B cell (primary cell): ENCODE data around the gene SATB1. TPM values are rescaled to one million over a fixed set of nuclear protein-coding genes. Genes with fewer than 3 reads are reported as not detected.
A peak's percentile ranks its signal among the peaks of the same experiment; 100 is the strongest.

Experiments used
- ATAC-seq: fragments of 200-7000 bp; cut with Tn5 transposase; one replicate; pipeline ENCODE4 v1.10.0; 2021; ENCODE audit warnings: low read depth, mild to moderate bottlenecking, moderate number of reproducible peaks, moderate library complexity
- CTCF ChIA-PET: fragments of 350-600 bp; sonication (Branson Sonifier 250); formaldehyde crosslinking; loops from one replicate; lab custom pipeline; 2021; ENCODE audit warnings: antibody characterized with exemption, inconsistent platforms; lab: Charles Lee
- POLR2A ChIA-PET: fragments of 350-600 bp; sonication (Branson Sonifier 250); formaldehyde crosslinking; loops from one replicate; lab custom pipeline; 2021; ENCODE audit warnings: antibody characterized with exemption; lab: Charles Lee
- DNase-seq: peaks from one replicate; pipeline ENCODE4 v3.0.0; 2013
- H2AFZ ChIP-seq: 2 replicates; pipeline ENCODE4 v1.6.1; 2012; ENCODE audit warnings: mild to moderate bottlenecking, low read depth, low read length; ENCODE audit not compliant: insufficient read depth, poor library complexity, severe bottlenecking
- H3K27ac ChIP-seq, 2 donors: 1 replicate in 1 of 2; 2 replicates in 1 of 2; pipeline ENCODE4 v1.5.1; 2012 to 2013; ENCODE audit warnings: low read length in 2 of 2, mild to moderate bottlenecking in 2 of 2, moderate library complexity in 1 of 2
- H3K27me3 ChIP-seq, 4 experiments: fragments of 200-600 bp in 1 of 4; sonication (generic) in 1 of 4; replicated peaks in 1 of 4; 1 replicate in 2 of 4; 2 replicates in 2 of 4; pipeline versions ENCODE4 v1.6.1 to v1.7.0; 2013 to 2016; ENCODE audit warnings: low read length in 3 of 4, mild to moderate bottlenecking in 2 of 4, mixed read lengths in 1 of 4, moderate library complexity in 1 of 4; ENCODE audit not compliant: insufficient read depth in 4 of 4, control insufficient read depth in 3 of 4; ENCODE audit errors: control extremely low read depth in 1 of 4
- H3K36me3 ChIP-seq, 2 experiments: replicated peaks in 1 of 2; 1 replicate in 1 of 2; 2 replicates in 1 of 2; pipeline versions ENCODE4 v1.6.1 to v1.7.1; 2013; ENCODE audit warnings: low read length in 1 of 2; ENCODE audit not compliant: insufficient read depth in 2 of 2, control insufficient read depth in 1 of 2; ENCODE audit errors: control extremely low read depth in 1 of 2, extremely low read depth in 1 of 2
- H3K4me1 ChIP-seq, 2 donors: fragments of 200-600 bp in 1 of 2; sonication (generic) in 1 of 2; 1 replicate in 1 of 2; 2 replicates in 1 of 2; pipeline versions ENCODE4 v1.5.1 to v1.6.1; 2013 to 2017; ENCODE audit warnings: low read length in 2 of 2; ENCODE audit not compliant: control insufficient read depth in 2 of 2, insufficient read depth in 2 of 2
- H3K4me2 ChIP-seq: replicated peaks from 2 replicates; pipeline ENCODE3; 2012; ENCODE audit warnings: mild to moderate bottlenecking, low read depth, low read length; ENCODE audit not compliant: poor library complexity, severe bottlenecking
- H3K4me3 ChIP-seq, 5 experiments: fragments of 200-600 bp in 1 of 5; sonication (generic) in 1 of 5; 1 replicate in 3 of 5; 2 replicates in 2 of 5; pipeline versions ENCODE4 v1.5.1 to v1.7.0; 2011 to 2016; ENCODE audit warnings: low read length in 4 of 5, mild to moderate bottlenecking in 4 of 5, low read depth in 2 of 5, control low read depth in 1 of 5, moderate library complexity in 1 of 5; ENCODE audit not compliant: insufficient read depth in 1 of 5; ENCODE audit errors: control extremely low read depth in 1 of 5, extremely low read depth in 1 of 5
- H3K79me2 ChIP-seq: fragments of 200-600 bp; sonication (generic); one replicate; pipeline ENCODE4 v1.6.0; 2016; ENCODE audit warnings: low read length; ENCODE audit not compliant: control insufficient read depth, insufficient read depth
- H3K9ac ChIP-seq: fragments of 200-600 bp; sonication (generic); 2 replicates; pipeline ENCODE4 v1.6.1; 2017; ENCODE audit warnings: mild to moderate bottlenecking, low read length, moderate library complexity
- H3K9me3 ChIP-seq, 3 donors: one replicate each; pipeline versions ENCODE4 v1.6.1 to v1.7.1; 2013; ENCODE audit warnings: low read length in 2 of 3; ENCODE audit not compliant: control insufficient read depth in 2 of 3, insufficient read depth in 1 of 3; ENCODE audit errors: control extremely low read depth in 1 of 3
- H4K20me1 ChIP-seq: 2 replicates; pipeline ENCODE4 v1.6.0; 2012; ENCODE audit warnings: mild to moderate bottlenecking, low read length; ENCODE audit not compliant: insufficient read depth, control insufficient read depth, poor library complexity, severe bottlenecking
- H3K27ac Mint-ChIP-seq: one replicate; pipeline ENCODE4 v1.8.0; 2021; ENCODE audit warnings: mixed read lengths
- H3K27me3 Mint-ChIP-seq: one replicate; pipeline ENCODE4 v1.8.0; 2021; ENCODE audit warnings: mixed read lengths
- H3K4me1 Mint-ChIP-seq: one replicate; pipeline ENCODE4 v1.8.0; 2021; ENCODE audit warnings: mixed read lengths
- H3K4me3 Mint-ChIP-seq: one replicate; pipeline ENCODE4 v1.8.0; 2021; ENCODE audit warnings: mixed read lengths
- H3K9me3 Mint-ChIP-seq: one replicate; pipeline ENCODE4 v1.8.0; 2022; ENCODE audit warnings: mixed read lengths; ENCODE audit not compliant: insufficient read depth
- EZH2 ChIP-seq: IDR thresholded peaks from 2 replicates; pipeline ENCODE4 v1.6.1; 2012; ENCODE audit warnings: borderline replicate concordance, low read depth, mild to moderate bottlenecking, moderate library complexity, low read length; ENCODE audit not compliant: insufficient read depth, poor library complexity, severe bottlenecking
- WGBS: methylation state at CpG from one replicate; pipeline ENCODE4 v1.1.5; 2013; ENCODE audit warnings: missing lambda C conversion rate; ENCODE audit not compliant: insufficient coverage; 5-methylcytosine and 5-hydroxymethylcytosine counted together
- intact Hi-C: fragments of 100-400 bp; cut with micrococcal nuclease; formaldehyde crosslinking; loops from one replicate; pipeline ENCODE4 v1.10.0; 2022
- polyA plus RNA-seq: library from polyadenylated mRNA; depleted of rRNA; stranded (reverse); fragments of >200 nt; gene quantifications from 2 replicates; pipeline ENCODE4 v1.2.3, GENCODE V29; 2012
- total RNA-seq, 2 donors: library from RNA; stranded (reverse); fragments of 120-200 nt in 1 of 2; gene quantifications; 1 replicate in 1 of 2; 2 replicates in 1 of 2; pipeline versions ENCODE4 v1.2.3 to v1.2.4, GENCODE V29; 2013 to 2022
- TF ChIP-seq, protein P1 (sequence below): fragments of 200-600 bp; IDR thresholded peaks from one replicate; pipeline ENCODE4 v1.8.0; 2022; ENCODE audit warnings: antibody characterized with exemption, mild to moderate bottlenecking

SATB1 gene
- total and polyA plus RNA-seq, 2 donors (not counting 1 experiment from before 2014, with no cell fraction given) = 42.3 to 66.5 TPM

DNA sequence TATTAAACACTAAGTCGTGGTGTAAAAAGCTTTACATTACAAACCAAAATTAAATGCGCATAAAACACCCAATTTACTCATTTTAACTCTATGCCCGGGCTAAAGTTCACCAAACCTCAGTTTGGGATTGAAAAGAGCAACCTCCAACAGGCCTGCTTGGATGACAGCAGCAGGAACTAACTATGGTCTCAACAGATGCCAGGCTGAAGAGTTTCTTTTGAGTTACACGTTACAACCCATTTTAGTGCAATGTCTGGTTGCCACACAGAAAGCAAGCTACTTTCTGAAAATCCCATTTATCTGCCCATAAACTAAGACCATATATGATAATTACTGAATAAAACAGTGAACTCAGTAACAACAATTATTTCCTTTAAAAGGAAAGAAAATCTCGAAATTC, 2.2 kb downstream of the SATB1 start:
- H3K9me3 Mint-ChIP-seq = no peaks in the 10 kb centered on the region
- H3K4me2 ChIP-seq = peak overlapping the region; percentile 95
- DNase-seq (no peak), ATAC-seq (no peak)
- no peaks in the 10 kb centered on the region for H3K9me3 ChIP-seq
- peaks cover 20 to 22% of the 10 kb centered on the region in 2 donors for H3K4me1 ChIP-seq
- peaks cover 7 to 9% of the 10 kb centered on the region in 2 experiments for H3K36me3 ChIP-seq
- ChIA-PET POLR2A (interaction anchor here (0.7 to 1.0 kb wide), 4 partner anchors 15 to 681 kb away, joined by 3 to 6 read pairs (median 4); partner anchors contain the start of gene TBC1D5), CTCF (interaction anchor here (0.7 to 1.9 kb wide), 3 partner anchors 22 to 335 kb away, joined by 3 to 5 read pairs (median 4); no protein-coding TSS in a partner anchor)
- peak overlapping the region; percentile 80 for H3K9ac ChIP-seq
- WGBS = 24% methylated on average over 3 of the region's 5 CpGs
- H3K27me3 ChIP-seq = no peaks in the 10 kb centered on the region
- intact Hi-C loops = loop anchor here (2.0 to 10.0 kb wide), 4 partner anchors 76 to 1619 kb away; partner anchors contain the start of genes KAT2B and RAB5A
- H4K20me1 ChIP-seq = no peaks in the 10 kb centered on the region
- H3K27me3 Mint-ChIP-seq = no peaks in the 10 kb centered on the region
- peak overlapping the region; percentile 83 for H3K27ac Mint-ChIP-seq
- H3K27ac ChIP-seq = peak overlapping the region in 1 of 2 donors; percentile 32
- H2AFZ ChIP-seq = peak overlapping the region; percentile 20
- no peak for TF ChIP-seq EZH2
- TF ChIP-seq, protein P1, sequence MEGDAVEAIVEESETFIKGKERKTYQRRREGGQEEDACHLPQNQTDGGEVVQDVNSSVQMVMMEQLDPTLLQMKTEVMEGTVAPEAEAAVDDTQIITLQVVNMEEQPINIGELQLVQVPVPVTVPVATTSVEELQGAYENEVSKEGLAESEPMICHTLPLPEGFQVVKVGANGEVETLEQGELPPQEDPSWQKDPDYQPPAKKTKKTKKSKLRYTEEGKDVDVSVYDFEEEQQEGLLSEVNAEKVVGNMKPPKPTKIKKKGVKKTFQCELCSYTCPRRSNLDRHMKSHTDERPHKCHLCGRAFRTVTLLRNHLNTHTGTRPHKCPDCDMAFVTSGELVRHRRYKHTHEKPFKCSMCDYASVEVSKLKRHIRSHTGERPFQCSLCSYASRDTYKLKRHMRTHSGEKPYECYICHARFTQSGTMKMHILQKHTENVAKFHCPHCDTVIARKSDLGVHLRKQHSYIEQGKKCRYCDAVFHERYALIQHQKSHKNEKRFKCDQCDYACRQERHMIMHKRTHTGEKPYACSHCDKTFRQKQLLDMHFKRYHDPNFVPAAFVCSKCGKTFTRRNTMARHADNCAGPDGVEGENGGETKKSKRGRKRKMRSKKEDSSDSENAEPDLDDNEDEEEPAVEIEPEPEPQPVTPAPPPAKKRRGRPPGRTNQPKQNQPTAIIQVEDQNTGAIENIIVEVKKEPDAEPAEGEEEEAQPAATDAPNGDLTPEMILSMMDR = no peak
- H3K79me2 ChIP-seq = peaks cover 32% of the 10 kb centered on the region
- H3K4me1 Mint-ChIP-seq = peaks cover 33% of the 10 kb centered on the region
- H3K4me3 ChIP-seq = peak overlapping the region; percentile 68 to 93 (median 86)
- peak overlapping the region; percentile 87 for H3K4me3 Mint-ChIP-seq

DNA sequence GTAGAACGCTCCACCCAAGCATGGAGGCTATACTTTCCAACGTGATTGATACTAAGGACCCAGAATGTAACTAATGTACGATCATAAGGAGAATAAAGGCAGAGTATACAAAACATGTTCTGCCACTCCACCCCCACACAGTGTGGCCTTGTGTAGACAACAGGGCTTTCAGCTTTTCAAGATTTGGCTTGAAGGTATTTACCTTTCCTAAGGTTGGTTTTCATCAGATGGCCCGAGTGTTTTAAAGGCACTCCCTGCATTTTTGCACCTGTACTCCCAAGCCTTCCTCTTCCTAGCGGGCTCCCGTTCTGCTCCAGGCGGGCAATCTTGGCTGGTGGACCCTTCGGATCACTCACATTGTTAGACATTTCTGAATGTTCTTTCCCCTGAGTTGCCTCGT, 4.6 kb downstream of the SATB1 start:
- H3K36me3 ChIP-seq = peaks cover 16 to 18% of the 10 kb centered on the region in 2 experiments
- H3K27ac ChIP-seq = no peak overlapping the region
- ATAC-seq (no peak), DNase-seq (no peak)
- H3K9me3 ChIP-seq = no peaks in the 10 kb centered on the region
- ChIA-PET POLR2A (no interaction called here), CTCF (interaction anchor here (1.4 to 2.0 kb wide), 2 partner anchors 22 to 139 kb away, joined by 3 to 5 read pairs; no protein-coding TSS in a partner anchor)
- peaks cover 32% of the 10 kb centered on the region for H3K79me2 ChIP-seq
- no peaks in the 10 kb centered on the region for H3K27me3 ChIP-seq
- no peak overlapping the region for H3K4me2 ChIP-seq
- TF ChIP-seq, protein P1 = no peak
- no peak for TF ChIP-seq EZH2
- H4K20me1 ChIP-seq = no peaks in the 10 kb centered on the region
- H3K4me3 Mint-ChIP-seq = no peak overlapping the region
- no peak overlapping the region for H3K27ac Mint-ChIP-seq
- H3K4me1 Mint-ChIP-seq = peaks cover 26% of the 10 kb centered on the region
- H3K4me1 ChIP-seq = peaks cover 16 to 18% of the 10 kb centered on the region in 2 donors
- no peak overlapping the region for H3K9ac ChIP-seq
- no peaks in the 10 kb centered on the region for H3K9me3 Mint-ChIP-seq
- no peak overlapping the region for H2AFZ ChIP-seq
- 97% methylated on average over 5 of the region's 9 CpGs for WGBS
- no peaks in the 10 kb centered on the region for H3K27me3 Mint-ChIP-seq
- H3K4me3 ChIP-seq = no peak overlapping the region
- intact Hi-C loops = loop anchor here (5.0 to 10.0 kb wide), 3 partner anchors 196 to 1622 kb away; partner anchors contain the start of genes KAT2B and RAB5A
